ENCODE data around the gene GEMIN7. TPM values are rescaled to one million over a fixed set of nuclear protein-coding genes. Genes with fewer than 3 reads are reported as not detected.

The GEMIN7 gene
- total RNA-seq, 1 experiment from 2014 or later = 46.0 TPM

DNA sequence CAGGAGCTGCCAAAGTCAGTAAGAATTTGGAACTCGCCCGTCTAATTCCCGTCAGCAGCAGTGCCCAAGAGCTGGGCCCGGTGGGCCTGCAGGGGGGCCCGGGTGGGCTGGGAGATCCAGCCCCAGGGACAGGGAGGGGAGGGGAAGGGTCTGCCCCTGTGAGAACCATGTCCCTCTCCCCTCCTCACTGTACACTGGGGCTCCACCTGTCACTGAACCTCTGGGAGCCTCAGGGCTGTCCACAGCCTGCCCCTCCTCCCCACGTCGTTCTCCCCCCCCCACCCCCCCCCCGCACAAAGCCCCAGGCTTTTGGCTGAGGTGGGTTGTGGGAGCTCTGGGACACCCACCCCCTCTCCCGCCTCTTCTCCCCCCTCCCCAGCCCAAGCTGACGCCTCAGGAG lies 11.0 kb upstream of the GEMIN7 start:
- Histone ChIP-seq H3K4ac (ENCODE audit: low read depth, low read length) (no peak overlapping the region), H2BK20ac (ENCODE audit: low read depth, low read length, poor library complexity, severe bottlenecking) (no peak overlapping the region), H3K56ac (ENCODE audit: insufficient read length, low read depth, low read length) (no peak overlapping the region), H4K20me1 (ENCODE audit: control insufficient read depth, insufficient read depth, insufficient read length) (no peaks in the 10 kb centered on the region), H3K4me1 (ENCODE audit: insufficient read depth, low read length) (no peaks in the 10 kb centered on the region), H3T11ph (ENCODE audit: low read length) (no peak overlapping the region), H3K14ac (ENCODE audit: insufficient read depth, low read length) (no peak overlapping the region), H3K9me3 (ENCODE audit: control insufficient read depth, low read depth, low read length) (no peaks in the 10 kb centered on the region), H3K79me2 (ENCODE audit: insufficient read depth, low read length) (no peaks in the 10 kb centered on the region), H3K18ac (ENCODE audit: insufficient read length, low read depth, low read length) (no peak overlapping the region), H2BK120ac (ENCODE audit: low read depth, low read length, poor library complexity, severe bottlenecking) (no peak overlapping the region), H4K5ac (ENCODE audit: insufficient read length, low read depth, low read length) (no peak overlapping the region), H2AK5ac (ENCODE audit: insufficient read length, low read length) (no peak overlapping the region), H3K79me1 (ENCODE audit: insufficient read depth, low read depth, low read length, poor library complexity, severe bottlenecking) (no peaks in the 10 kb centered on the region), H2AFZ (ENCODE audit: low read length) (no peak overlapping the region), H2BK5ac (ENCODE audit: insufficient read length, low read length) (no peak overlapping the region), H2BK12ac (ENCODE audit: insufficient read length, low read depth, low read length) (no peak overlapping the region), H4K91ac (ENCODE audit: insufficient read length, low read depth, low read length) (no peak overlapping the region), H3K27ac (ENCODE audit: insufficient read length, low read depth, low read length) (no peak overlapping the region), H4K8ac (replicated peaks; ENCODE audit: insufficient read length, low read depth, low read length) (no peak overlapping the region), H3K23me2 (ENCODE audit: insufficient read length, low read depth, low read length, poor library complexity, severe bottlenecking) (no peaks in the 10 kb centered on the region), H2BK15ac (ENCODE audit: low read depth, low read length) (no peak overlapping the region), H3K23ac (ENCODE audit: insufficient read length, low read depth, low read length) (no peak overlapping the region), H3K4me2 (ENCODE audit: insufficient read depth, insufficient read length, low read length) (no peak overlapping the region), H3K27me3 (ENCODE audit: insufficient read depth, low read length) (no peaks in the 10 kb centered on the region), H3K9ac (ENCODE audit: extremely low read depth, insufficient read length, low read length) (no peak overlapping the region)
- TF ChIP-seq, protein P1, sequence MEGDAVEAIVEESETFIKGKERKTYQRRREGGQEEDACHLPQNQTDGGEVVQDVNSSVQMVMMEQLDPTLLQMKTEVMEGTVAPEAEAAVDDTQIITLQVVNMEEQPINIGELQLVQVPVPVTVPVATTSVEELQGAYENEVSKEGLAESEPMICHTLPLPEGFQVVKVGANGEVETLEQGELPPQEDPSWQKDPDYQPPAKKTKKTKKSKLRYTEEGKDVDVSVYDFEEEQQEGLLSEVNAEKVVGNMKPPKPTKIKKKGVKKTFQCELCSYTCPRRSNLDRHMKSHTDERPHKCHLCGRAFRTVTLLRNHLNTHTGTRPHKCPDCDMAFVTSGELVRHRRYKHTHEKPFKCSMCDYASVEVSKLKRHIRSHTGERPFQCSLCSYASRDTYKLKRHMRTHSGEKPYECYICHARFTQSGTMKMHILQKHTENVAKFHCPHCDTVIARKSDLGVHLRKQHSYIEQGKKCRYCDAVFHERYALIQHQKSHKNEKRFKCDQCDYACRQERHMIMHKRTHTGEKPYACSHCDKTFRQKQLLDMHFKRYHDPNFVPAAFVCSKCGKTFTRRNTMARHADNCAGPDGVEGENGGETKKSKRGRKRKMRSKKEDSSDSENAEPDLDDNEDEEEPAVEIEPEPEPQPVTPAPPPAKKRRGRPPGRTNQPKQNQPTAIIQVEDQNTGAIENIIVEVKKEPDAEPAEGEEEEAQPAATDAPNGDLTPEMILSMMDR (conservative IDR thresholded peaks at IDR 0.05) = no peak
- Mint-ChIP-seq H3K27me3 (ENCODE audit: low read depth) (no peaks in the 10 kb centered on the region), H3K36me3 (ENCODE audit: insufficient read depth in 1 of 3, low read depth in 3 of 3) (peaks cover 39 to 72% (median 62%) of the 10 kb centered on the region in 3 experiments), H3K9me3 (no peaks in the 10 kb centered on the region), H3K4me1 (peaks cover 6 to 16% of the 10 kb centered on the region in 2 experiments), H3K27ac (no peak overlapping the region), H3K4me3 (no peak overlapping the region)
- no CpG with 5 or more reads among the region's 10 CpGs for WGBS (ENCODE audit: extremely low coverage, insufficient read length, low lambda C conversion rate)
- no peak for DNase-seq

Data from H9 (cell line).